Lung (tissue), 16 donors: ENCODE data around the gene CRYAB. TPM values are rescaled to one million over a fixed set of nuclear protein-coding genes. Genes with fewer than 3 reads are reported as not detected.

ENCODE experiments used
- ATAC-seq: fragments of 200-7000 bp; cut with Tn5 transposase; one replicate; pipeline ENCODE4 v1.9.1; 2020; ENCODE audit warnings: moderate number of reproducible peaks; ENCODE audit not compliant: insufficient read depth, low FRiP score
- DNase-seq, 3 donors: peaks; one replicate each; pipeline ENCODE4 v3.0.0-alpha.2; 2013 to 2017
- H3K27ac ChIP-seq, 2 donors: one replicate each; pipeline ENCODE4 v1.5.1; 2013; ENCODE audit warnings: mild to moderate bottlenecking in 2 of 2, moderate library complexity in 2 of 2, control low read depth in 1 of 2, inconsistent platforms in 1 of 2, low read depth in 1 of 2, low read length in 1 of 2
- H3K27me3 ChIP-seq, 3 donors: one replicate each; pipeline ENCODE4 v1.5.1; 2013; ENCODE audit warnings: low read length in 2 of 3; ENCODE audit not compliant: control insufficient read depth in 3 of 3, insufficient read depth in 3 of 3
- H3K36me3 ChIP-seq, 4 donors: one replicate each; pipeline ENCODE4 v1.5.1; 2013; ENCODE audit warnings: low read length in 4 of 4, mild to moderate bottlenecking in 1 of 4, moderate library complexity in 1 of 4; ENCODE audit not compliant: control insufficient read depth in 4 of 4, insufficient read depth in 4 of 4
- H3K4me1 ChIP-seq, 5 donors: one replicate each; pipeline ENCODE4 v1.5.1; 2013; ENCODE audit warnings: low read length in 5 of 5, mild to moderate bottlenecking in 2 of 5, moderate library complexity in 1 of 5; ENCODE audit not compliant: control insufficient read depth in 5 of 5, insufficient read depth in 5 of 5
- H3K4me3 ChIP-seq: one replicate; pipeline ENCODE4 v1.5.1; 2013; ENCODE audit warnings: mild to moderate bottlenecking, control low read depth, moderate library complexity
- H3K9ac ChIP-seq, 2 donors: one replicate each; pipeline ENCODE4 v1.5.1; 2013; ENCODE audit warnings: low read length in 2 of 2, control low read depth in 1 of 2; ENCODE audit not compliant: insufficient read depth in 1 of 2
- H3K9me3 ChIP-seq, 4 donors: one replicate each; pipeline ENCODE4 v1.5.1; 2013; ENCODE audit warnings: low read length in 3 of 4, mild to moderate bottlenecking in 1 of 4, moderate library complexity in 1 of 4; ENCODE audit not compliant: control insufficient read depth in 4 of 4, insufficient read depth in 3 of 4
- CTCF ChIP-seq: IDR thresholded peaks from 2 replicates; pipeline ENCODE4 v1.5.1; 2012; ENCODE audit warnings: mild to moderate bottlenecking; ENCODE audit errors: control extremely low read depth, extremely low read depth
- WGBS, 2 donors: extraction: QIAGEN DNeasy Blood & Tissue Kit; methylation state at CpG; one replicate each; pipeline ENCODE4 v1.1.7; 2013; 5-methylcytosine and 5-hydroxymethylcytosine counted together
- long read RNA-seq, 5 donors: transcript quantifications; one replicate each; lab custom pipeline, GENCODE V29; 2026
- polyA plus RNA-seq, 2 donors: library from polyadenylated mRNA; stranded (reverse); fragments of 200-250 nt; gene quantifications; one replicate each; pipeline ENCODE4 v1.2.1, GENCODE V29; 2013
- total RNA-seq, 2 donors: library from RNA; depleted of rRNA in 1 of 2; stranded (reverse); fragments of >200 nt in 1 of 2; gene quantifications; one replicate each; pipeline ENCODE4 v1.2.1, GENCODE V29; 2014 to 2021
- donor health status: control.
- donor health status: control.
- donor health status: Bipolar disorder and iron deficiency.
- donor health status: healthy.
- donor health status: DM: yes; HTN: yes; CAD: no.

Gene CRYAB
- total RNA-seq (10 to 100 TPM; 12.0 to 60.8 TPM), polyA plus RNA-seq (10 to 100 TPM; 60.8 to 73.0 TPM)
- long read RNA-seq, donor 1, transcript CRYAB-216 (4 exons, 977 nt): minor isoform, 11 of 33 reads
- long read RNA-seq, donor 1, transcript CRYAB-205 (3 exons, 1,017 nt): major isoform, 15 of 33 reads
- long read RNA-seq, donor 1, partial matches to known transcripts: 0 of 33 reads
- long read RNA-seq, donor 1, other reads (novel, unspliced or antisense): 6 of 33 reads
- long read RNA-seq, donor 2, transcript CRYAB-205 (3 exons, 1,017 nt): major isoform, 7 of 10 reads
- long read RNA-seq, donor 2, partial matches to known transcripts: 0 of 10 reads
- long read RNA-seq, donor 2, other reads (novel, unspliced or antisense): 0 of 10 reads
- long read RNA-seq, donor 3, partial matches to known transcripts: 0 of 6 reads
- long read RNA-seq, donor 3, other reads (novel, unspliced or antisense): 0 of 6 reads
- long read RNA-seq, donor 4, transcript CRYAB-205 (3 exons, 1,017 nt): major isoform, 5 of 9 reads
- long read RNA-seq, donor 4, partial matches to known transcripts: 0 of 9 reads
- long read RNA-seq, donor 4, other reads (novel, unspliced or antisense): 0 of 9 reads
- long read RNA-seq, donor 5, transcript CRYAB-205 (3 exons, 1,017 nt): major isoform, 9 of 13 reads
- long read RNA-seq, donor 5, partial matches to known transcripts: 0 of 13 reads
- long read RNA-seq, donor 5, other reads (novel, unspliced or antisense): 0 of 13 reads

- H3K27ac ChIP-seq: peak within 1 kb of the TSS; percentile 86 to 97
- no peaks in the 10 kb centered on the region for H3K27me3 ChIP-seq
- H3K9me3 ChIP-seq: no peaks in the 10 kb centered on the region
- H3K36me3 ChIP-seq: peaks cover 0 to 6% (median 0%) of the 10 kb centered on the region in 4 donors
- peaks cover 0 to 32% (median 11%) of the 10 kb centered on the region in 5 donors for H3K4me1 ChIP-seq
- DNase-seq (peak; percentile 86 to 92 (median 91)), ATAC-seq (peak; percentile 55)
- no peak for TF ChIP-seq CTCF
- WGBS, 2 donors: 51 to 58% methylated on average over 17 of the region's 17 CpGs
- peak within 1 kb of the TSS in 1 of 2 donors; percentile 65 for H3K9ac ChIP-seq
- peak within 1 kb of the TSS; percentile 41 for H3K4me3 ChIP-seq
Measured at GRCh38 chr11:111911563-111912401, at the start of gene CRYAB. Gene CRYAB (minus strand): TSS chr11:111911770. CDS start chr11:111911724, 46 bp downstream.

GRCh38 chr11:111960916-111961315 is 49.3 kb upstream of the CRYAB start:
- Histone ChIP-seq H3K4me3 (no peak overlapping the region), H3K4me1 (peaks cover 0 to 1% (median 0%) of the 10 kb centered on the region in 5 donors), H3K9ac (no peak overlapping the region), H3K27me3 (no peaks in the 10 kb centered on the region), H3K36me3 (peaks cover 0 to 4% (median 0%) of the 10 kb centered on the region in 4 donors), H3K9me3 (no peaks in the 10 kb centered on the region), H3K27ac (no peak overlapping the region)
- no peak for TF ChIP-seq CTCF
- 79 to 82% methylated on average over 5 of the region's 5 CpGs for WGBS, 2 donors
- ATAC-seq: peak; percentile 60
- no peak for DNase-seq

GRCh38 chr11:111957663-111958444 is 46.3 kb upstream of the CRYAB start:
- no peak overlapping the region for H3K4me3 ChIP-seq
- H3K27ac ChIP-seq: peak overlapping the region in 1 of 2 donors; percentile 51
- no peak for ATAC-seq
- H3K36me3 ChIP-seq: no peaks in the 10 kb centered on the region
- H3K9me3 ChIP-seq: no peaks in the 10 kb centered on the region
- peaks cover 0 to 1% (median 0%) of the 10 kb centered on the region in 5 donors for H3K4me1 ChIP-seq
- no peaks in the 10 kb centered on the region for H3K27me3 ChIP-seq
- no peak for DNase-seq
- no peak overlapping the region for H3K9ac ChIP-seq
- 94 to 96% methylated on average over 12 of the region's 12 CpGs for whole genome bisulfite sequencing, 2 donors
- no peak for TF ChIP-seq CTCF
